ENCODE data around the gene TLNRD1. TPM values are rescaled to one million over a fixed set of nuclear protein-coding genes. Genes with fewer than 3 reads are reported as not detected.

TLNRD1 gene
- 11.1 to 19.3 TPM (median 17.6 TPM) in 5 replicates for total RNA-seq (2022; extraction: Qiagen RNA extraction; ENCODE audit: low read depth)

DNA sequence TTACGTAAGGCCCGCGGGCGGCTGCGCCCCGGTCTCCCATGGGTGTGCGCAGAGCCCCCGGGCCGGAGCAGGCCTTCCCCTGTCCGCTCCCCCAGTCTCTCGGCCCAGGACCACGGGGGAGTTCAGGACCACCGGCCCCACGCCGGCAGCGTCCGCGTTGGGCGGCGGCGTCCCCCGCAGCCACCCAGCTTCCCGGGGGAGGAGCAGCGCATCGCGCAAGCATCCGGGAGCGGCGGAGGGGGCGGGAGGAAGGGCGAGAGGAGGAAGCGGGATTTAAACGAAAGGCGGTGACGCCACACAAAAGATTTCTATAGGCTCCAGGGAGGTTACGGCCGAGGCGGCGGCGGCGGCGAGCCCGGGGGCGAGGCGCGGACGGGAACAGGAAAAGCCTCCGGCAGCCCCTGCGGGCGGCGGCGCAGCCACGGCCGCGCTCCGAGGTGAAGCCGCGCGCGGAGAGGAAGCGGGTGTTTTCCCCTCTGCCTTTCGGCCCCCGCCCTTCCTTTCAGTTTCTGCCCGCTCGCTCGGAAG is at the start of gene TLNRD1:
Gene TLNRD1 (plus strand): TSS at position 300 of the 528 bp plus-strand sequence. CDS start 1,349 bp downstream, outside the sequence.

DNA sequence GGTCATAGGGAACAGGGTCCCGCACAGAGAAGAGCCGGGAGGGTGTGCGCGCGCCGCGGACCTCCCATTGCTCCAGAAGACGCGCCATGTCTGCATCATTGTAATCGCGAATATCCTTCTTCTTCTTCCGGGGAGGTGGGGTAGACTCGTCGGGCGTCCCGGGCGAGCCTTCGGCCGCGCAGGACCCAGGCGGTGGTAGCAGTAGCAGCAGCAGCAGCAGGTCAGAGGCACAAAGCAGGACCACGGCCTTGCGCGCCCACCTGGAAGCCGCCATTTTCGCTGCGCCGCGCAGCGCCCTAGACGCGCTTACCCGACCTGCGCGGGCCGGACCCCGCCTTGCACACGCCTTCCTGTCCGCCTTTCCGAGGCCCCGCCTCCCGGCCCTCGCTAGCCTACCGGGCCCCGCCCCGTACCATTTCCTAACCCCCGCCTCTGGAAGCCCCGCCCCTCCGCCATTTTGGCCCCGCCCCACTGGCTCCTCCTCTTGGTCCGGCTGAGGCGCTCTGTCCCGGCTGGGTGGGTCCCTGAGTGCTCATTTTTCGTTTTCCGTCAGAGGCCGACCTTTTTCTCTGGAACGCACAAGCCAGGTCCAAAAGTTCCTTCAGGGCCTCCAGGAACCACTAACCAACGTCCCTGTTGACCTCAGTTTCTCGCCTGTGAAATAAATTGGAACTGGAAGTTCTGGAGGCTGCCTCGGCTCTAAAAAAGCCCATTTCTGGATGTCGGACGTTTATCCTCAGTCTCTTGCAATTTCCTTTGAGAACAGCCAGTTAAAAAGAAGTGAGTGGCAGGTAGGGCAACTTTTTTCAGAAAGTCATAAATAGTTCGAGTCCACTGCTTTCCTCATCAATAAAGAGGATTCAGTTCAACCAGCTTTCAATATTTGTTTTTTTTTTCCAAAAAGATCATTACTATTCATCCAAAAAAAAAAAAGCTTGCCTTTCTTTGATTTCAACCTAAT is 10.9 kb upstream of the TLNRD1 start, which contains the start of gene MESD:
Gene MESD (minus strand): TSS at position 302 of the 961 bp plus-strand sequence. CDS start 28 bp downstream, at position 274.

Other genes with a start within 250 kb of the TLNRD1 start
- 1.8 to 3.1 TPM (median 2.2 TPM) in 5 replicates for gene CEMIP, start 221.6 kb upstream of the TLNRD1 start, total RNA-seq (2022; extraction: Qiagen RNA extraction; ENCODE audit: low read depth)
- 37.7 to 40.9 TPM (median 39.2 TPM) in 5 replicates for gene MESD, start 11.1 kb upstream of the TLNRD1 start, total RNA-seq (2022; extraction: Qiagen RNA extraction; ENCODE audit: low read depth)
- not detected in 5 replicates for gene CFAP161, start 133.3 kb downstream of the TLNRD1 start, total RNA-seq (2022; extraction: Qiagen RNA extraction; ENCODE audit: low read depth)
- 0.15 to 0.24 TPM in 2 of 5 replicates, not detected in the others for gene IL16, start 196.0 kb downstream of the TLNRD1 start, total RNA-seq (2022; extraction: Qiagen RNA extraction; ENCODE audit: low read depth)